Ishikawa (cell line): ENCODE results near the gene IFT172.
A peak's percentile ranks its signal among the peaks of the same experiment; 100 is the strongest.

ENCODE experiments used
- CEBPB ChIP-seq: IDR thresholded peaks from 2 replicates; pipeline ENCODE4 v1.6.1; 2012
- CREB1 ChIP-seq: IDR thresholded peaks from 2 replicates; pipeline ENCODE4 v1.6.1; 2012; ENCODE audit warnings: low read depth
- EGR1 ChIP-seq: IDR thresholded peaks from 2 replicates; pipeline ENCODE4 v1.6.1; 2012
- EP300 ChIP-seq: IDR thresholded peaks from 2 replicates; pipeline ENCODE4 v1.6.1; 2012; ENCODE audit warnings: borderline replicate concordance
- FOXM1 ChIP-seq: IDR thresholded peaks from 2 replicates; pipeline ENCODE4 v1.6.1; 2012; ENCODE audit warnings: low read depth, borderline replicate concordance
- RAD21 ChIP-seq: IDR thresholded peaks from 2 replicates; pipeline ENCODE4 v1.6.1; 2012; ENCODE audit warnings: low read depth
- TAF1 ChIP-seq: IDR thresholded peaks from 2 replicates; pipeline ENCODE4 v1.6.1; 2012; ENCODE audit warnings: low read depth, mild to moderate bottlenecking
- TEAD4 ChIP-seq: IDR thresholded peaks from 2 replicates; pipeline ENCODE4 v1.6.1; 2012
- YY1 ChIP-seq: IDR thresholded peaks from 2 replicates; pipeline ENCODE4 v1.6.1; 2012; ENCODE audit warnings: low read depth
- ZBTB7A ChIP-seq: IDR thresholded peaks from 2 replicates; pipeline ENCODE4 v1.6.1; 2012; ENCODE audit warnings: low read depth
- TF ChIP-seq, protein P1 (sequence below): IDR thresholded peaks from 2 replicates; pipeline ENCODE4 v1.6.1; 2012
- TF ChIP-seq, protein P2 (sequence below): IDR thresholded peaks from 2 replicates; pipeline ENCODE4 v1.6.1; 2012
- TF ChIP-seq, protein P3 (sequence below): IDR thresholded peaks from 2 replicates; pipeline ENCODE4 v1.6.1; 2012; ENCODE audit warnings: low read depth, mild to moderate bottlenecking

The IFT172 gene, protein sequence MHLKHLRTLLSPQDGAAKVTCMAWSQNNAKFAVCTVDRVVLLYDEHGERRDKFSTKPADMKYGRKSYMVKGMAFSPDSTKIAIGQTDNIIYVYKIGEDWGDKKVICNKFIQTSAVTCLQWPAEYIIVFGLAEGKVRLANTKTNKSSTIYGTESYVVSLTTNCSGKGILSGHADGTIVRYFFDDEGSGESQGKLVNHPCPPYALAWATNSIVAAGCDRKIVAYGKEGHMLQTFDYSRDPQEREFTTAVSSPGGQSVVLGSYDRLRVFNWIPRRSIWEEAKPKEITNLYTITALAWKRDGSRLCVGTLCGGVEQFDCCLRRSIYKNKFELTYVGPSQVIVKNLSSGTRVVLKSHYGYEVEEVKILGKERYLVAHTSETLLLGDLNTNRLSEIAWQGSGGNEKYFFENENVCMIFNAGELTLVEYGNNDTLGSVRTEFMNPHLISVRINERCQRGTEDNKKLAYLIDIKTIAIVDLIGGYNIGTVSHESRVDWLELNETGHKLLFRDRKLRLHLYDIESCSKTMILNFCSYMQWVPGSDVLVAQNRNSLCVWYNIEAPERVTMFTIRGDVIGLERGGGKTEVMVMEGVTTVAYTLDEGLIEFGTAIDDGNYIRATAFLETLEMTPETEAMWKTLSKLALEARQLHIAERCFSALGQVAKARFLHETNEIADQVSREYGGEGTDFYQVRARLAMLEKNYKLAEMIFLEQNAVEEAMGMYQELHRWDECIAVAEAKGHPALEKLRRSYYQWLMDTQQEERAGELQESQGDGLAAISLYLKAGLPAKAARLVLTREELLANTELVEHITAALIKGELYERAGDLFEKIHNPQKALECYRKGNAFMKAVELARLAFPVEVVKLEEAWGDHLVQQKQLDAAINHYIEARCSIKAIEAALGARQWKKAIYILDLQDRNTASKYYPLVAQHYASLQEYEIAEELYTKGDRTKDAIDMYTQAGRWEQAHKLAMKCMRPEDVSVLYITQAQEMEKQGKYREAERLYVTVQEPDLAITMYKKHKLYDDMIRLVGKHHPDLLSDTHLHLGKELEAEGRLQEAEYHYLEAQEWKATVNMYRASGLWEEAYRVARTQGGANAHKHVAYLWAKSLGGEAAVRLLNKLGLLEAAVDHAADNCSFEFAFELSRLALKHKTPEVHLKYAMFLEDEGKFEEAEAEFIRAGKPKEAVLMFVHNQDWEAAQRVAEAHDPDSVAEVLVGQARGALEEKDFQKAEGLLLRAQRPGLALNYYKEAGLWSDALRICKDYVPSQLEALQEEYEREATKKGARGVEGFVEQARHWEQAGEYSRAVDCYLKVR (N-terminal part only)

DNA sequence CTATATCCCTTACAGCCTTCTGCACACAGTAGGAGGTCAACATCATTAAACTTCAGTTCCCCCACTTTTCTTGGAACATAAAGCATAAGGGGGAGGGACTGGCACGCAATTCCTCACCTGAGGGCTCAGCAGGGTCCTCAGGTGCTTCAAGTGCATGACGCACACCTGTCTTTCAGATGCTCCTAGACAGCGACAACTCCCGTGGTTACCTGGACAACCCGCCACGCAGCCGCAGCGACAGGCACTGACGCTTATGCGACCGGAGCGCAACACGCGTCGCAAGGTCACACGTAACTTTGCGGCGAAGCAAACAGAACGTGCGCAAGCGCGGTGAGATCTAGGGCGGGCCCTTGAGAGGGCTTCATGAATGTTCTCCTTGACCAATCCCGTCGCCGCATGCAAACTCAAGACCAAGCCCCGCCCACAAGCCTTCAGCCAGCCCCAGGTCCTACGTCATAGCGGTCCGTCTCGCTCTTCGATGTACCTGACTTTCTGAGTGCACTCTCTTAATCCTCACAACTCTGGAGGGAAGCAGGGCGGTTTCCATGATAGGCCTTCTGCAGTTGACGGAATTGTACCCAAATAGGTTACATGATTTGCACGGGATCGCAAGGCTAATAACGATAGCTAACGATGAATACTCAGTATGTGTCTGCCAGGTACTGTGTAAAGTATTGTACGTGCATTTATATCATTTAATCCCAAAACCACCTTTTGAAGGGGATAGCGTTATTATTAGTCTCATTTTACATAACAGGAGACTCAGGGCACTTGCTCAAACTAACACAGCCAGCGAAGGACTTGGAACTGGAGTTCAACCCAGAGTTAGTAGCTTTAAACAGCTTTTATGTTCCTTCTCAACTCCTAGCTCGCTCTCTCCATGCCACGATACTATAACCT lies at the start of gene IFT172:
TSS of gene IFT172 (minus strand) at position 246 of the 900 bp plus-strand sequence. CDS start at position 156, 90 bp downstream.
- TF ChIP-seq TAF1 = peak; percentile 37; the same call in 1 of the 2 replicates
- no peak for TF ChIP-seq CEBPB
- 0 out of 2 replicates have a peak, but pooled peaks have one; percentile 9 for TF ChIP-seq YY1
- TF ChIP-seq CREB1 = peak; percentile 91
- TF ChIP-seq, protein P1, sequence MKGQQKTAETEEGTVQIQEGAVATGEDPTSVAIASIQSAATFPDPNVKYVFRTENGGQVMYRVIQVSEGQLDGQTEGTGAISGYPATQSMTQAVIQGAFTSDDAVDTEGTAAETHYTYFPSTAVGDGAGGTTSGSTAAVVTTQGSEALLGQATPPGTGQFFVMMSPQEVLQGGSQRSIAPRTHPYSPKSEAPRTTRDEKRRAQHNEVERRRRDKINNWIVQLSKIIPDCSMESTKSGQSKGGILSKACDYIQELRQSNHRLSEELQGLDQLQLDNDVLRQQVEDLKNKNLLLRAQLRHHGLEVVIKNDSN = no peak
- TF ChIP-seq EGR1 = no peak
- TF ChIP-seq, protein P2, sequence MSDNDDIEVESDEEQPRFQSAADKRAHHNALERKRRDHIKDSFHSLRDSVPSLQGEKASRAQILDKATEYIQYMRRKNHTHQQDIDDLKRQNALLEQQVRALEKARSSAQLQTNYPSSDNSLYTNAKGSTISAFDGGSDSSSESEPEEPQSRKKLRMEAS = peak; percentile 96
- no peak for TF ChIP-seq RAD21
- TF ChIP-seq, protein P3, sequence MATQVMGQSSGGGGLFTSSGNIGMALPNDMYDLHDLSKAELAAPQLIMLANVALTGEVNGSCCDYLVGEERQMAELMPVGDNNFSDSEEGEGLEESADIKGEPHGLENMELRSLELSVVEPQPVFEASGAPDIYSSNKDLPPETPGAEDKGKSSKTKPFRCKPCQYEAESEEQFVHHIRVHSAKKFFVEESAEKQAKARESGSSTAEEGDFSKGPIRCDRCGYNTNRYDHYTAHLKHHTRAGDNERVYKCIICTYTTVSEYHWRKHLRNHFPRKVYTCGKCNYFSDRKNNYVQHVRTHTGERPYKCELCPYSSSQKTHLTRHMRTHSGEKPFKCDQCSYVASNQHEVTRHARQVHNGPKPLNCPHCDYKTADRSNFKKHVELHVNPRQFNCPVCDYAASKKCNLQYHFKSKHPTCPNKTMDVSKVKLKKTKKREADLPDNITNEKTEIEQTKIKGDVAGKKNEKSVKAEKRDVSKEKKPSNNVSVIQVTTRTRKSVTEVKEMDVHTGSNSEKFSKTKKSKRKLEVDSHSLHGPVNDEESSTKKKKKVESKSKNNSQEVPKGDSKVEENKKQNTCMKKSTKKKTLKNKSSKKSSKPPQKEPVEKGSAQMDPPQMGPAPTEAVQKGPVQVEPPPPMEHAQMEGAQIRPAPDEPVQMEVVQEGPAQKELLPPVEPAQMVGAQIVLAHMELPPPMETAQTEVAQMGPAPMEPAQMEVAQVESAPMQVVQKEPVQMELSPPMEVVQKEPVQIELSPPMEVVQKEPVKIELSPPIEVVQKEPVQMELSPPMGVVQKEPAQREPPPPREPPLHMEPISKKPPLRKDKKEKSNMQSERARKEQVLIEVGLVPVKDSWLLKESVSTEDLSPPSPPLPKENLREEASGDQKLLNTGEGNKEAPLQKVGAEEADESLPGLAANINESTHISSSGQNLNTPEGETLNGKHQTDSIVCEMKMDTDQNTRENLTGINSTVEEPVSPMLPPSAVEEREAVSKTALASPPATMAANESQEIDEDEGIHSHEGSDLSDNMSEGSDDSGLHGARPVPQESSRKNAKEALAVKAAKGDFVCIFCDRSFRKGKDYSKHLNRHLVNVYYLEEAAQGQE = no peak
- TF ChIP-seq TEAD4 = no peak
- no peak for TF ChIP-seq FOXM1
- no peak for TF ChIP-seq ZBTB7A

DNA sequence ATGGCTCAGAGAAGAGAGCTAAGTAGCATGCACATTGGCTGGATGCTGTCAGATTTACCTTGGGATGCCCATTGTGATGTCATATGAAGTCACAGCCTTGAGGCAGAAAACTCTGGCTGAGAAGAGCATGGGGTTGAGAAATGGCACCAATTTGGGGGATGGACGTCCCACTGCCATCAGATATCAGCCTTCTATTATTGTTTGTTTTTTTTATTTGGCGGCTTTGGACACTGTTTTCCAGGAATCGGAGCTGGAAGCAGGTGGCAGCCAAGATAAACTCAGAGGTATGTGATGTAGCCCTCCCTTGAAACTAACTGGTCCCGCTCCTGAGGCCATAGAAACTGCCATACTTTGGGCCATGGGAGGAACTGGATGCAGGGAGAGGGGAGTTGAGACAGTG lies 47.7 kb upstream of the IFT172 start:
- no peak for TF ChIP-seq EGR1
- TF ChIP-seq, protein P3 = no peak
- no peak for TF ChIP-seq FOXM1
- TF ChIP-seq RAD21 = no peak
- TF ChIP-seq, protein P1 = no peak
- no peak for TF ChIP-seq CEBPB
- TF ChIP-seq TAF1 = no peak
- TF ChIP-seq YY1 = no peak
- TF ChIP-seq CREB1 = no peak
- TF ChIP-seq, protein P2 = no peak
- no peak for TF ChIP-seq ZBTB7A

DNA sequence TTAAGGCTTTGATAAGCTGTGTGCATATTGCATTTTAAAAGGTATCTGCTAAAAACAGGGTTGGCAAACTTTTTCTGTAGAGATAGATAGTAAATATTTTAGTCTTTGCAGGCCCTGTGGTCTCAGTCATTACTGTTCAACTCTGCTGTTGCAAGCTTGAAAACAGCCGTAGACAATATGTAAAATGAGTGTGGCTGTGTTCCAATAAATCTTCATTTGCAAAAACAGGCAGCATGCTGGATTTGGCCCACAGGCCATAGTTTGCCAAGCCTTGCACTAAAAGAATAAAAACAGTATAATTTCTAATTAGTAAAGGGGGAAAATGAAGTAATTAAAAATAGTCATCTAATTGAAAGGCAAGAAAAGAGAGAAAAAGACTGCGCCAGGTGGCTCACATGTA lies 42.4 kb upstream of the IFT172 start:
- TF ChIP-seq TEAD4 = no peak
- no peak for TF ChIP-seq EP300

DNA sequence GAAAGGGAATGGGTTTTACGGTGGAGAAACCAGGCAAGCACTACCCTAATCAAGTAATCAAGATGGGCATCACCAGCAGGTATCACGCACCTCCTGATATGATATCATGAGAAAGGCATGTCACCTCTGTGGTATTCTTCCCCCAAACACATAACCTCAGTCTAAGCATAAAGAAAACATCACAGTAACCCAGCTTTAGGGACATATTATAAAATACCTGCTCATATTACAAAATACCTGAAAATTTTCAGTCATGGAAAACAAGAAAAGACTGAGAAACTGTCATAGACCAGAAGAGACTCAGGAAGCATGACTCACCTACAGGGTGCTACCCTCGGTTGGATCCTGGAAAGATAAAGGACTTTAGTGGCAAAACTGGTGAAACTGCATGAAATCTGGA lies 37.6 kb upstream of the IFT172 start:
- no peak for TF ChIP-seq CEBPB

DNA sequence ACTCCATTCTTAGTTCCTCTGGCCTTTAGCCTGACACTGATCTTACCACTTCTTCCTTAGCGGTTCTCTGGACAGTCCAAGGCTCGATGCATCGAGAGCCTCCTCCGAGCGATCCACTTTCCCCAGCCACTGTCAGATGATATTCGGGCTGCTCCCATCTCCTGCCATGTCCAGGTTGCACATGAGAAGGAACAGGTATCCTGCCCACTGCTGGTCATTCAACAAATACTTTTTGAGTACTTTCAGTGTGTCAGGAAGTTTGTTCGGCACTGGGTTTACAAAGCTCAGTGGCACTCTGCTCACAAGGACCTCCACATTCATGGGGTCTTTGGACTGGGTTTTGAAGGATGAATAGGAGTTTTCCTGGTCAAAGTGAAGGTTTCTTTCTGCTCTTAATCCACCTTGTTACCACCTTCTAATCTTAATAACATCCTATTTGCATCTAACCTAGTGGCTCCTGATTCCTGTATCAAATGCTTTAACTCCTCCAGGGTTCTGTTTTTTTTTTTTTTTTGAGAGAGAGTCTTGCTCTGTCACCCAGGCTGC lies 32.9 kb upstream of the IFT172 start:
- TF ChIP-seq, protein P3 = no peak
